Mucosa of rectum (tissue), 2 donors: ENCODE measurements around the gene RBM28.

Experiments
- H3K27ac ChIP-seq, 2 donors: one replicate each; pipeline ENCODE4 v1.7.0; 2013; ENCODE audit warnings: inconsistent platforms in 2 of 2, low read depth in 2 of 2, low read length in 2 of 2
- H3K27me3 ChIP-seq, 2 donors: one replicate each; pipeline ENCODE4 v1.7.0; 2013; ENCODE audit warnings: low read length in 2 of 2; ENCODE audit not compliant: control insufficient read depth in 2 of 2, insufficient read depth in 2 of 2
- H3K36me3 ChIP-seq, 2 donors: one replicate each; pipeline ENCODE4 v1.7.0; 2013; ENCODE audit warnings: low read length in 2 of 2; ENCODE audit not compliant: control insufficient read depth in 2 of 2, insufficient read depth in 2 of 2
- H3K4me1 ChIP-seq, 2 donors: one replicate each; pipeline ENCODE4 v1.7.0; 2013; ENCODE audit warnings: low read length in 2 of 2, mild to moderate bottlenecking in 1 of 2; ENCODE audit not compliant: control insufficient read depth in 2 of 2, insufficient read depth in 2 of 2
- H3K4me3 ChIP-seq, 2 donors: one replicate each; pipeline ENCODE4 v1.7.0; 2013; ENCODE audit warnings: low read length in 2 of 2
- H3K9ac ChIP-seq, 2 donors: one replicate each; pipeline ENCODE4 v1.7.0; 2013; ENCODE audit warnings: low read length in 2 of 2, low read depth in 1 of 2, mild to moderate bottlenecking in 1 of 2
- H3K9me3 ChIP-seq, 2 donors: one replicate each; pipeline ENCODE4 v1.7.0; 2013; ENCODE audit warnings: low read length in 2 of 2; ENCODE audit not compliant: control insufficient read depth in 2 of 2
- donor health status: healthy.
- donor health status: Normal muscosa, but diverticular disease.

Gene RBM28

GRCh38 chr7:128318691-128319090 lies 25.0 kb downstream of the RBM28 start:
- peaks cover 60 to 69% of the 10 kb centered on the region in 2 donors for H3K36me3 ChIP-seq
- no peaks in the 10 kb centered on the region for H3K4me1 ChIP-seq
- no peak overlapping the region for H3K27ac ChIP-seq
- H3K9me3 ChIP-seq = no peaks in the 10 kb centered on the region
- H3K4me3 ChIP-seq = no peak overlapping the region
- H3K27me3 ChIP-seq = no peaks in the 10 kb centered on the region
- no peak overlapping the region for H3K9ac ChIP-seq

DNA sequence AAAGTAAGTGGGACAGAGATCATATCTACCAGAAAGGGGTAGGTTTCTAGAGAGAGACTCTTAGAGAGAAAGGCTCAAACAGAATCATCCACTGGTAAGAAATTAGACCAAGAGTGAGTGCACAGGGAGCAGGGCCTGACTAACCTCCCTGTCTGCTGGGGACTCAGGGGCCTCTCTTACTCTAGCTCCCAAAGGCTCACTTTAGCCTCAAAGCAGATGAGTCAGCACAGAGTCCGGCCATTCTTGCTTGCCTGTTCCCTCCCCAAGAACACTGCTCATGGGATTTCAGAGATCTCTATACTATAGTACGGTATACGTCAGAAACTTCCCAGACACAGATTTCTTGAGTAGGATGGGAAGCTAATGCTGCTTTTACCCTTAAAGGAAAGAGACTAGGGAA lies 32.7 kb downstream of the RBM28 start:
- Histone ChIP-seq H3K36me3 (peaks cover 63 to 65% of the 10 kb centered on the region in 2 donors), H3K27me3 (no peaks in the 10 kb centered on the region)

GRCh38 chr7:128310499-128310898 lies 33.2 kb downstream of the RBM28 start:
- Histone ChIP-seq H3K27me3 (no peaks in the 10 kb centered on the region), H3K27ac (no peak overlapping the region), H3K4me1 (no peaks in the 10 kb centered on the region), H3K4me3 (no peak overlapping the region), H3K36me3 (peaks cover 66 to 67% of the 10 kb centered on the region in 2 donors), H3K9ac (no peak overlapping the region), H3K9me3 (no peaks in the 10 kb centered on the region)

More for the DNA sequence above, 32.7 kb downstream of the RBM28 start:
- H3K9me3 ChIP-seq = no peaks in the 10 kb centered on the region
- H3K4me3 ChIP-seq = no peak overlapping the region
- no peak overlapping the region for H3K27ac ChIP-seq
- H3K9ac ChIP-seq = no peak overlapping the region
- no peaks in the 10 kb centered on the region for H3K4me1 ChIP-seq

DNA sequence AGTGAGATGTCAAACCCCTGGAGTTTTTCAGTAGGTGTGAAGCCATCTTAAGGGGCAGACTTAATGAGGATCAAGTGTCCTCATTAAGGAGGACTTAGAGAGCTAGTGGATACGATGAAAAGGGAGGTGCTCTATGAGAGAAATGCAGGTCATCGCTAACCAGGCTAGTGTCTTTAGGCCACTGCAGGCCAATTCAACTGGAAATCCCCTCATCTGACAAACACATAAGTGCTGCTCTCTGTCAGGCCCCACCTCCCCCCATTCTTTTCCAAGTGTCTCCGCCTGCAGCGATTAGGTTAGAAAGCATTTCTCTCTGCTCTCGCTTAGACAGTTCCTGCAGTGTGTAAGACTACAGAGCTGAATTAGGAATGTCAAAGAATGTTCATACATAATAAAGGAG lies 33.7 kb downstream of the RBM28 start:
- no peaks in the 10 kb centered on the region for H3K4me1 ChIP-seq
- no peak overlapping the region for H3K9ac ChIP-seq
- H3K4me3 ChIP-seq = no peak overlapping the region
- no peaks in the 10 kb centered on the region for H3K27me3 ChIP-seq
- H3K27ac ChIP-seq = no peak overlapping the region
- no peaks in the 10 kb centered on the region for H3K9me3 ChIP-seq
- H3K36me3 ChIP-seq = peaks cover 65 to 66% of the 10 kb centered on the region in 2 donors

GRCh38 chr7:128309124-128309523 lies 34.6 kb downstream of the RBM28 start:
- no peaks in the 10 kb centered on the region for H3K27me3 ChIP-seq
- no peak overlapping the region for H3K4me3 ChIP-seq
- no peak overlapping the region for H3K27ac ChIP-seq
- H3K9me3 ChIP-seq = no peaks in the 10 kb centered on the region
- no peaks in the 10 kb centered on the region for H3K4me1 ChIP-seq
- no peak overlapping the region for H3K9ac ChIP-seq
- peaks cover 58 to 62% of the 10 kb centered on the region in 2 donors for H3K36me3 ChIP-seq

- Histone ChIP-seq H3K9me3 (no peaks in the 10 kb centered on the region), H3K36me3 (peaks cover 46% of the 10 kb centered on the region in 2 donors), H3K4me3 (no peak overlapping the region), H3K27ac (no peak overlapping the region), H3K27me3 (no peaks in the 10 kb centered on the region), H3K9ac (no peak overlapping the region), H3K4me1 (no peaks in the 10 kb centered on the region)
Observed at GRCh38 chr7:128307061-128307460, 36.6 kb downstream of the RBM28 start.

DNA sequence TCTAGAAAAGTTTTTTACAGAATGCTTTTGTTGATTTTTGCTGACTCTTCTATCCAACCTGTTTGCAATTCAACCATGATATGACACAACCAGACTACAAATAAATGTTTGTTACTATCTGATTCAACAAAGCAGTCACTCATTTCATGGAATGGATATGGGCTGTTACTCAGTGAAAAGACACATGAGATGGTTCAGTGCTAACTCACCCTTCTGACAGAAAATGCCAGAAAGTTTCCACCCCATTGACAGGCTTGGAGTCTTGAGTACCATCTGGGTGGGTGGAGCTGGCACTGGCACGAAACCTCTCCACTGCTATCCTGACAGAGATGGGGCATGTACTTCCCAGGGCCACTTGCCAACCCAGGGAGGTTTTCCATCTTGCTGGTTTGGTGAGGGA lies 39.5 kb downstream of the RBM28 start:
- H3K4me3 ChIP-seq = no peak overlapping the region
- H3K4me1 ChIP-seq = no peaks in the 10 kb centered on the region
- H3K27ac ChIP-seq = no peak overlapping the region
- H3K9ac ChIP-seq = no peak overlapping the region
- peaks cover 26 to 29% of the 10 kb centered on the region in 2 donors for H3K36me3 ChIP-seq
- H3K27me3 ChIP-seq = no peaks in the 10 kb centered on the region
- H3K9me3 ChIP-seq = no peaks in the 10 kb centered on the region

DNA sequence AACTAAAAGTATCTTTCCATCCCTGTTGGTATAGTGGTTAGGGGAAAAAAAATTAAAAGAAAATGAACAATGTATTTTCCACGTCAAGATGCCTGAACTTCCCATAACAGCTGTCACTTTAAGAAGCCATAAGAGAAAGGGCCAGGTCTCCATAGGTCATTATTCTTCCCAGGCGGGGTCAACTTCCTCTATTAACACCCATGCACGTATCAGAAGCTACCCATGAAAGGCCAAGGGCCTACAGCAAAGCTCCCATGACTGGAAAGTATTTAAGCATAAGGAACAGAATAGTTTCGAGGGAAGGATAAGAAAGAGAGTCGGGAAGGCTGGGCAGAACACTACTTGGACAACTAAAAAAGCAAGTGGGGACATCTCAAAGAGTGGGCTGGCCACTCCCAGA lies 40.1 kb downstream of the RBM28 start:
- Histone ChIP-seq H3K4me1 (no peaks in the 10 kb centered on the region), H3K9ac (no peak overlapping the region), H3K27ac (no peak overlapping the region), H3K27me3 (no peaks in the 10 kb centered on the region), H3K9me3 (no peaks in the 10 kb centered on the region), H3K36me3 (peaks cover 22 to 29% of the 10 kb centered on the region in 2 donors), H3K4me3 (no peak overlapping the region)

- Histone ChIP-seq H3K36me3 (peaks cover 22 to 29% of the 10 kb centered on the region in 2 donors), H3K9ac (no peak overlapping the region), H3K27me3 (no peaks in the 10 kb centered on the region), H3K9me3 (no peaks in the 10 kb centered on the region), H3K4me1 (no peaks in the 10 kb centered on the region), H3K4me3 (no peak overlapping the region), H3K27ac (no peak overlapping the region)
Observed at GRCh38 chr7:128303133-128303532, 40.6 kb downstream of the RBM28 start.

GRCh38 chr7:128302139-128302538 lies 41.6 kb downstream of the RBM28 start:
- Histone ChIP-seq H3K4me3 (no peak overlapping the region), H3K4me1 (no peaks in the 10 kb centered on the region), H3K9ac (no peak overlapping the region), H3K27me3 (no peaks in the 10 kb centered on the region), H3K9me3 (no peaks in the 10 kb centered on the region), H3K36me3 (peaks cover 16 to 25% of the 10 kb centered on the region in 2 donors), H3K27ac (no peak overlapping the region)

DNA sequence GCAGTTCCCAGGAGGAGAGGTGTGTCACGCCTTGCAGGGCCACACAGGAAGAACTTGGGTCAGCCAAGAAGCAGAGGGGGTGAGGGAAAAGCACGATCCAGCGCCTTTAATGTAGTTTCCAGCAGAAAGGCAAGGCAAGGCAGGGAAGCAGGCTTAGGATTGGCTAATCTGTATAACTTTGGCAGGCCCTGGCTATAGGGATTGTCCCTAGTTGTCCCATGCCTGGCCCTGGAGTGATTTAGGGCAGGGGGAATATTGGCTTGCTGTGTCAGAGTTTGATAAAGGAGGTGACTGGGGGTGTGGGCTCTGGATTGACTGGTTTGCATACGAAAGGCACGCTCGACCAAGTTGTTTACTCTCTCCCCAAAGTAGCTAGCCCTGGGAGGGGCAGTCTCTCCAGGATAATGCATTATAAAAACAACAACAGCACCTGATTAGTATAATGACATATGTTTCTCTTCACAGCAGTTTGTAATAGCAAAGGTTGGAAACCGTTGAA lies 44.5 kb downstream of the RBM28 start:
- H3K27ac ChIP-seq = no peak overlapping the region
- no peaks in the 10 kb centered on the region for H3K9me3 ChIP-seq
- no peaks in the 10 kb centered on the region for H3K27me3 ChIP-seq
- peaks cover 0 to 4% of the 10 kb centered on the region in 2 donors for H3K36me3 ChIP-seq
- no peak overlapping the region for H3K9ac ChIP-seq
- no peak overlapping the region for H3K4me3 ChIP-seq
- H3K4me1 ChIP-seq = no peaks in the 10 kb centered on the region
